HepG2 (cell line): ENCODE data around the gene EIF1. TPM values are rescaled to one million over a fixed set of nuclear protein-coding genes. Genes with fewer than 3 reads are reported as not detected.

Source experiments
- ATF4 ChIP-seq, 2 experiments: fragments of 450-650 bp in 1 of 2; sonication (generic) in 1 of 2; formaldehyde crosslinking; IDR thresholded peaks; 2 replicates each; pipeline versions ENCODE4 v1.5.0 to v1.8.0; 2020 to 2022; ENCODE audit warnings: mild to moderate bottlenecking in 1 of 2, missing genetic modification reagents in 1 of 2
- GATA4 ChIP-seq: sonication (generic); IDR thresholded peaks from 2 replicates; pipeline ENCODE4 v1.6.1; 2016; ENCODE audit warnings: antibody characterized with exemption, low read depth, borderline replicate concordance
- MAZ ChIP-seq, 2 experiments: sonication (generic) in 1 of 2; formaldehyde crosslinking in 1 of 2; IDR thresholded peaks; 2 replicates each; pipeline versions ENCODE4 v1.5.0 to v1.6.1; 2012 to 2020; ENCODE audit warnings: low read depth in 2 of 2, mild to moderate bottlenecking in 2 of 2, borderline replicate concordance in 1 of 2, improper control_type of control experiment in 1 of 2, low read length in 1 of 2, missing genetic modification reagents in 1 of 2, moderate library complexity in 1 of 2
- PLRG1 ChIP-seq: fragments of 450-650 bp; conservative IDR thresholded peaks from 2 replicates; pipeline ENCODE4 v1.6.1; 2016
- RAD51 ChIP-seq: fragments of 450-650 bp; IDR thresholded peaks from 2 replicates; pipeline ENCODE4 v1.6.1; 2016; ENCODE audit warnings: borderline replicate concordance
- RORA ChIP-seq: sonication (generic); formaldehyde crosslinking; IDR thresholded peaks from 2 replicates; pipeline ENCODE4 v1.5.0; 2020; ENCODE audit warnings: mild to moderate bottlenecking, missing genetic modification reagents, moderate library complexity
- SOX5 ChIP-seq: IDR thresholded peaks from 2 replicates; pipeline ENCODE4 v1.6.1; 2016; ENCODE audit warnings: borderline replicate concordance
- SUZ12 ChIP-seq: fragments of 150-350 bp; IDR thresholded peaks from 2 replicates; pipeline ENCODE4 v1.6.1; 2014; ENCODE audit warnings: low read depth, low read length
- ZBTB26 ChIP-seq: IDR thresholded peaks from 2 replicates; pipeline ENCODE4 v1.6.1; 2016; ENCODE audit warnings: missing compliant biosample characterization, missing genetic modification reagents, borderline replicate concordance
- ZBTB42 ChIP-seq: sonication (generic); formaldehyde crosslinking; IDR thresholded peaks from 2 replicates; pipeline ENCODE4 v1.5.0; 2020; ENCODE audit warnings: mild to moderate bottlenecking, missing genetic modification reagents
- ZNF142 ChIP-seq: sonication (generic); formaldehyde crosslinking; IDR thresholded peaks from 2 replicates; pipeline ENCODE4 v1.4.0; 2020; ENCODE audit warnings: missing genetic modification reagents
- ZNF18 ChIP-seq: sonication (generic); formaldehyde crosslinking; IDR thresholded peaks from 2 replicates; pipeline ENCODE4 v1.8.0; 2022; ENCODE audit warnings: mild to moderate bottlenecking, missing genetic modification reagents; ENCODE audit not compliant: insufficient replicate concordance
- ZNF337 ChIP-seq: sonication (generic); formaldehyde crosslinking; IDR thresholded peaks from 2 replicates; pipeline ENCODE4 v1.5.1; 2020; ENCODE audit warnings: missing genetic modification reagents, low read depth, mild to moderate bottlenecking, borderline replicate concordance
- ZNF619 ChIP-seq: sonication (generic); formaldehyde crosslinking; IDR thresholded peaks from 2 replicates; pipeline ENCODE4 v1.4.0; 2020; ENCODE audit warnings: mild to moderate bottlenecking, missing genetic modification reagents
- ZNF790 ChIP-seq: sonication (generic); formaldehyde crosslinking; IDR thresholded peaks from 2 replicates; pipeline ENCODE4 v1.8.0; 2022; ENCODE audit warnings: missing genetic modification reagents, mild to moderate bottlenecking, borderline replicate concordance
- ZNF800 ChIP-seq: sonication (generic); formaldehyde crosslinking; IDR thresholded peaks from 2 replicates; pipeline ENCODE4 v1.4.0; 2020; ENCODE audit warnings: missing genetic modification reagents
- polyA plus RNA-seq, 8 experiments: library from polyadenylated mRNA; depleted of rRNA in 3 of 8; stranded (reverse) in 7 of 8; unstranded in 1 of 8; fragments of >200 nt; fragmentation: Illumina TruSeq in 4 of 8; extraction: Trizol in 4 of 8; gene quantifications; 2 replicates each; pipeline versions ENCODE4 v1.2.1 to v1.2.3, GENCODE V29; 2011 to 2016; ENCODE audit warnings: low read depth in 4 of 8, missing spikeins in 1 of 8, mixed read lengths in 1 of 8; ENCODE audit not compliant: insufficient read depth in 1 of 8
- total RNA-seq, 5 experiments: library from RNA; depleted of rRNA; stranded (reverse); fragments of >200 nt; fragmentation: Illumina TruSeq; extraction: Trizol; gene quantifications; 2 replicates each; pipeline ENCODE4 v1.2.3, GENCODE V29; 2016; ENCODE audit warnings: low read depth in 1 of 5

The EIF1 gene
- total and polyA plus RNA-seq, 2 of the 13 experiments (the other 11 are each of a cell fraction or from before 2014, with no cell fraction given) = 147 to 517 TPM

GRCh38 chr17:41665566-41666236, 23.0 kb upstream of the EIF1 start (continued):
- TF ChIP-seq ATF4 (CRISPR knock-in tag; IDR thresholded peaks at IDR 0.05) (no peak), MAZ (IDR thresholded peaks at IDR 0.05; ENCODE audit: borderline replicate concordance, low read depth, low read length) (peak; percentile 62; the same call in 1 of the 2 replicates), MAZ (CRISPR knock-in tag; IDR thresholded peaks at IDR 0.05; ENCODE audit: low read depth) (peak; percentile 63; the same call in 1 of the 2 replicates), ZBTB42 (CRISPR knock-in tag) (0 out of 2 replicates have a peak, but pooled peaks have one; percentile 48), RORA (CRISPR knock-in tag) (no peak), RAD51 (no peak), ZNF619 (CRISPR knock-in tag) (no peak), ZNF18 (CRISPR knock-in tag) (no peak), GATA4 (no peak), ZNF142 (CRISPR knock-in tag) (no peak), ZNF790 (CRISPR knock-in tag) (no peak), PLRG1 (no peak), ZNF800 (CRISPR knock-in tag) (no peak), ZNF337 (CRISPR knock-in tag) (no peak), SOX5 (peak; percentile 18; the same call in 1 of the 2 replicates), SUZ12 (no peak), ZBTB26 (CRISPR knock-in tag) (peak; percentile 67; the same call in 1 of the 2 replicates)
